HG03432 (cell line): ENCODE data around the gene OR2A25.
"Not testable (repeated sequence)": the region's sequence is repeated elsewhere in the genome, so short reads cannot be mapped to it uniquely, and the experiment has no call there.

Experiments
- ATAC-seq: cut with Tn5 transposase; IDR thresholded peaks from one replicate; pipeline ENCODE4 v1.9.1; 2021; ENCODE audit warnings: mild to moderate bottlenecking, moderate library complexity; ENCODE audit not compliant: unreplicated experiment

Gene OR2A25

GRCh38 chr7:144069511-144069910 lies at the start of gene OR2A25:
Gene OR2A25, plus strand, starts transcription at chr7:144069811. Its CDS starts 4,409 bp downstream, at chr7:144074220.
- no peak for ATAC-seq

- ATAC-seq = no peak
Observed at GRCh38 chr7:144020340-144020739, 49.3 kb upstream of the OR2A25 start.

GRCh38 chr7:144022169-144022568 lies 47.4 kb upstream of the OR2A25 start:
- ATAC-seq = no peak

- no peak for ATAC-seq
Observed at GRCh38 chr7:144023171-144023827, 46.3 kb upstream of the OR2A25 start.

GRCh38 chr7:144024213-144024612 lies 45.4 kb upstream of the OR2A25 start:
- no peak for ATAC-seq

GRCh38 chr7:144026203-144026883 lies 43.3 kb upstream of the OR2A25 start:
- ATAC-seq = no peak

GRCh38 chr7:144027070-144027469 lies 42.5 kb upstream of the OR2A25 start:
- ATAC-seq = no peak

- peak; percentile 55 for ATAC-seq
Observed at GRCh38 chr7:144027974-144028373, 41.6 kb upstream of the OR2A25 start.

GRCh38 chr7:144028547-144028946 lies 41.1 kb upstream of the OR2A25 start:
- ATAC-seq = no peak

GRCh38 chr7:144032516-144032915 lies 37.1 kb upstream of the OR2A25 start:
- ATAC-seq = no peak

GRCh38 chr7:144032985-144033709 lies 36.5 kb upstream of the OR2A25 start:
- ATAC-seq = no peak

GRCh38 chr7:144035385-144035784 lies 34.2 kb upstream of the OR2A25 start:
- ATAC-seq = no peak

- no peak for ATAC-seq
Observed at GRCh38 chr7:144036302-144036885, 33.2 kb upstream of the OR2A25 start.

- no peak for ATAC-seq
Observed at GRCh38 chr7:144037414-144038035, 32.1 kb upstream of the OR2A25 start.

GRCh38 chr7:144038887-144039286 lies 30.7 kb upstream of the OR2A25 start:
- ATAC-seq = no peak

GRCh38 chr7:144048648-144049047 lies 21.0 kb upstream of the OR2A25 start, which contains the start of gene OR2A5:
Gene OR2A5, plus strand, starts transcription at chr7:144048948. Its CDS starts 1,454 bp downstream, at chr7:144050402.
- ATAC-seq = no peak

GRCh38 chr7:144049491-144049890 lies 20.1 kb upstream of the OR2A25 start:
- ATAC-seq = no peak

GRCh38 chr7:144050093-144050492 lies 19.5 kb upstream of the OR2A25 start:
- ATAC-seq = no peak

- not testable (repeated sequence) for ATAC-seq
Observed at GRCh38 chr7:144050884-144051283, 18.7 kb upstream of the OR2A25 start.

GRCh38 chr7:144057954-144058353 lies 11.7 kb upstream of the OR2A25 start:
- ATAC-seq = no peak

- no peak for ATAC-seq
Observed at GRCh38 chr7:144063710-144064109, 5.9 kb upstream of the OR2A25 start.
